Esophagus muscularis mucosa (tissue), 4 donors: ENCODE results near the gene DRD3. TPM values are rescaled to one million over a fixed set of nuclear protein-coding genes. Genes with fewer than 3 reads are reported as not detected.

Source experiments
- DNase-seq: peaks from one replicate; pipeline ENCODE4 v3.0.0-alpha.2; 2017; ENCODE audit errors: extremely low spot score
- H3K27ac ChIP-seq, 4 donors: fragments of 200-600 bp; sonication (generic); replicated peaks in 1 of 4; 1 replicate in 3 of 4; 2 replicates in 1 of 4; pipeline ENCODE4 v1.5.1; 2016 to 2019; ENCODE audit warnings: mild to moderate bottlenecking in 1 of 4
- H3K27me3 ChIP-seq, 4 donors: fragments of 200-600 bp; sonication (generic); one replicate each; pipeline versions ENCODE4 v1.5.1 to v1.6.0; 2016 to 2019
- H3K36me3 ChIP-seq, 4 donors: fragments of 200-600 bp; sonication (generic); one replicate each; pipeline ENCODE4 v1.5.1; 2016 to 2019
- H3K4me1 ChIP-seq, 4 donors: fragments of 200-600 bp; sonication (generic); one replicate each; pipeline ENCODE4 v1.5.1; 2016 to 2019
- H3K4me3 ChIP-seq, 4 donors: fragments of 200-600 bp; sonication (generic); 1 replicate in 2 of 4; 2 replicates in 2 of 4; pipeline ENCODE4 v1.5.1; 2016 to 2019; ENCODE audit warnings: mild to moderate bottlenecking in 4 of 4, moderate library complexity in 1 of 4
- H3K9me3 ChIP-seq, 4 donors: fragments of 200-600 bp; sonication (generic); 1 replicate in 3 of 4; 2 replicates in 1 of 4; pipeline ENCODE4 v1.5.1; 2016 to 2019
- CTCF ChIP-seq, 3 experiments: fragments of 200-600 bp in 2 of 3; fragments of 450-650 bp in 1 of 3; sonication (generic) in 2 of 3; IDR thresholded peaks; one replicate each; pipeline ENCODE4 v1.5.1; 2017 to 2019; ENCODE audit warnings: antibody characterized with exemption in 3 of 3, mild to moderate bottlenecking in 2 of 3, moderate library complexity in 1 of 3
- EP300 ChIP-seq: sonication (generic); formaldehyde crosslinking; IDR thresholded peaks from one replicate; pipeline ENCODE4 v1.6.1; 2017; ENCODE audit warnings: antibody characterized with exemption
- POLR2A ChIP-seq: fragments of 450-650 bp; IDR thresholded peaks from one replicate; pipeline ENCODE4 v1.6.1; 2017; ENCODE audit warnings: antibody characterized with exemption, moderate library complexity, mild to moderate bottlenecking, low read depth
- POLR2AphosphoS5 ChIP-seq, 2 donors: sonication (generic); formaldehyde crosslinking; IDR thresholded peaks; one replicate each; pipeline ENCODE4 v1.6.1; 2017; ENCODE audit warnings: antibody characterized with exemption in 2 of 2
- WGBS: methylation state at CpG from one replicate; pipeline ENCODE4 v1.1.5; 2018; 5-methylcytosine and 5-hydroxymethylcytosine counted together
- intact Hi-C: fragments of 100-400 bp; cut with DNase I; formaldehyde crosslinking; loops from one replicate; pipeline ENCODE4 v1.15.1; 2023
- total RNA-seq, 4 donors: library from RNA; depleted of rRNA; stranded (reverse); fragments of >200 nt; gene quantifications; one replicate each; pipeline versions ENCODE4 v1.1.0 to v1.2.1, GENCODE V29; 2016

Gene DRD3
- total RNA-seq, 4 donors from 2014 or later, result not detected

DNA sequence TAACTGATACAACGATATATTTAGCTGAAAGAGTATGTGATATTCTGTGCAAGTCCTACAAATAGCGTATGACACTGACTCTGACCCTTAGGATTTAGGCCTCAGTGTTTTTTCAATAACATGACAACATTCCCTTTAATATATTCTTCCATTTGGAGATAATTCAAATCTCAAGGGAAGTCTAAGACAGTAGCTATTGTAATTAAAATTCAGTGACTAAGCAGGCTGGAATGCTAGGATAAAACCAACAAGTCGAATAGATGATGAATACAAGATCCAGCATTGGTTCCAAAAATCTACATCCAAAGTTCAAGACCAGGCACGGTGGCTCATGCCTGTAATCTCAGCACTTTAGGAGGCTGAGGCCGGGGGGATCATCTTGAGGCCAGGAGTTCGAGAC lies 66.2 kb downstream of the DRD3 start:
- H3K27me3 ChIP-seq, result no peaks in the 10 kb centered on the region
- H3K27ac ChIP-seq, result no peak overlapping the region
- H3K36me3 ChIP-seq, result no peaks in the 10 kb centered on the region
- no peak for DNase-seq
- no peaks in the 10 kb centered on the region for H3K4me1 ChIP-seq
- no peak overlapping the region for H3K4me3 ChIP-seq
- intact Hi-C loops, result no loop called here
- no peaks in the 10 kb centered on the region for H3K9me3 ChIP-seq
- 77% methylated on average over 6 of the region's 6 CpGs for WGBS
- no peak for TF ChIP-seq POLR2A
- no peak for TF ChIP-seq POLR2AphosphoS5 (IDR thresholded peaks at IDR 0.05)
- TF ChIP-seq EP300, result no peak
- TF ChIP-seq CTCF (IDR thresholded peaks at IDR 0.05), result no peak

DNA sequence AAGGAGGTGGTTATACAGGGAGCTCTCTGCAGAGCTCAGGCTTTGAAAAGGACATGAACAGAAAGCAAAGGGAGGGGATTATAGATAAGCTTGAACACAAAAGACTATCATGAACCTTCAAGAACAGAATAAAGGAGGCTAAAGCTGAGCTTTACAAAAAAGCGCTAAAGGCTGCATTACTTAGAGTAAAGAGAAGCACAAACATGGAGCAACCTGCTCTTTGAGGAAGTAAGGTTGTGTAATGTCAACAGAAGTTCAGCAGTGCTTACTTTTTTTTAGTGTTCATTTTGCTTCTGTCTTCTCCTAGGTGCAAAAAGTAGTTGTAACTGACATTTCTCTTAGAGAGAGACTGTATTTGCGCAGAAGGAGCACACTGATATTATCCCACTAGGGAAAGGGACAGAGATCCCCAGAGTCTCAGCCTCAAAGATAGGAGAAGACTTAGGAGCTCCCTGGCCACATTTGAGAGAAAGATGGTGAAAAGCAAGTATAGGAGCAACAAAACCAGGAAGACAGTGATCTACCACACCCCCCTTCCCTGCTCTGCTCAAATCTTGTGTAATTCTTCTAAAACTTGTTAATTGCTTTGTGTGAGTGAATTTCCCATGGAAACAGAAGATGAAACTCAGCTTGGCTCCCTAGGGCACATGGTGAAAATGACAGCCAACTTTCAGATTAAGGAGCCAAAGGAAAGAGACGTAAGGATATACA lies 67.6 kb downstream of the DRD3 start:
- H3K9me3 ChIP-seq, result no peaks in the 10 kb centered on the region
- no peaks in the 10 kb centered on the region for H3K27me3 ChIP-seq
- H3K4me3 ChIP-seq, result no peak overlapping the region
- H3K4me1 ChIP-seq, result no peaks in the 10 kb centered on the region
- intact Hi-C loops, result no loop called here
- no peak overlapping the region for H3K27ac ChIP-seq
- no peak for DNase-seq
- H3K36me3 ChIP-seq, result no peaks in the 10 kb centered on the region
- WGBS, result 78% methylated on average over 3 of the region's 3 CpGs
- TF ChIP-seq CTCF (IDR thresholded peaks at IDR 0.05) (no peak), EP300 (no peak), POLR2A (no peak), POLR2AphosphoS5 (IDR thresholded peaks at IDR 0.05) (no peak)

- no peak overlapping the region for H3K27ac ChIP-seq
- 85% methylated on average over 5 of the region's 5 CpGs for WGBS
- intact Hi-C loops, result no loop called here
- H3K4me3 ChIP-seq, result no peak overlapping the region
- H3K36me3 ChIP-seq, result no peaks in the 10 kb centered on the region
- DNase-seq, result no peak
- no peaks in the 10 kb centered on the region for H3K9me3 ChIP-seq
- no peaks in the 10 kb centered on the region for H3K4me1 ChIP-seq
- TF ChIP-seq POLR2A (no peak), EP300 (no peak), CTCF (IDR thresholded peaks at IDR 0.05) (no peak), POLR2AphosphoS5 (IDR thresholded peaks at IDR 0.05) (no peak)
- H3K27me3 ChIP-seq, result no peaks in the 10 kb centered on the region
Measured at GRCh38 chr3:114110439-114110838, 68.4 kb downstream of the DRD3 start.

DNA sequence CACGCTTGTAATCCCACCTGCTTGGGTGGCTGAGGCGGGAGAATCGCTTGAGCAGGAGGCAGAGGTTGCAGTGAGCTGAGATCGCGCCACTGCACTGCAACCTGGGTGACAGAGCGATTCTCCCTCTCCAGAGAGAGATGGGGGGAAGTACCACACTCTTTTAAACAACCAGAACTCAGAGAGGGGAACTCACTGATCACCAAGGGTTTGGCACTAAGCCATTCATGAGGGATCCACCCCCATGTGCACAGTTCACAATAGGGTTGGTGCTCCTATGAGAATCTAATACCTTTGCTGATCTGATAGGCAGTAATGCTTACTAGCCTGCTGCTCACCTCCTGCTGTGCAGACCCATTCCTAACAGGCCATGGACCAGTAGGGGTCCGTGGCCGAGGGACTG lies 70.7 kb downstream of the DRD3 start:
- WGBS, result 92% methylated on average over 8 of the region's 8 CpGs
- TF ChIP-seq CTCF (IDR thresholded peaks at IDR 0.05) (no peak), POLR2AphosphoS5 (IDR thresholded peaks at IDR 0.05) (no peak), POLR2A (no peak), EP300 (no peak)

GRCh38 chr3:114104414-114104813 lies 74.4 kb downstream of the DRD3 start:
- DNase-seq, result no peak
- no peak overlapping the region for H3K27ac ChIP-seq
- WGBS, result 100% methylated on average over 3 of the region's 3 CpGs
- H3K36me3 ChIP-seq, result no peaks in the 10 kb centered on the region
- intact Hi-C loops, result no loop called here
- no peaks in the 10 kb centered on the region for H3K27me3 ChIP-seq
- H3K9me3 ChIP-seq, result no peaks in the 10 kb centered on the region
- no peaks in the 10 kb centered on the region for H3K4me1 ChIP-seq
- TF ChIP-seq EP300 (no peak), POLR2A (no peak), CTCF (IDR thresholded peaks at IDR 0.05) (no peak), POLR2AphosphoS5 (IDR thresholded peaks at IDR 0.05) (no peak)
- no peak overlapping the region for H3K4me3 ChIP-seq

More for the DNA sequence above, 70.7 kb downstream of the DRD3 start:
- no peak for DNase-seq
- no peaks in the 10 kb centered on the region for H3K27me3 ChIP-seq
- no peak overlapping the region for H3K27ac ChIP-seq
- no peaks in the 10 kb centered on the region for H3K4me1 ChIP-seq
- no peaks in the 10 kb centered on the region for H3K9me3 ChIP-seq
- no peaks in the 10 kb centered on the region for H3K36me3 ChIP-seq
- intact Hi-C loops, result no loop called here
- no peak overlapping the region for H3K4me3 ChIP-seq
